Progenitor cell of endocrine pancreas (in vitro differentiated cells): ENCODE measurements around the gene C12orf60. TPM values are rescaled to one million over a fixed set of nuclear protein-coding genes. Genes with fewer than 3 reads are reported as not detected.

ENCODE experiments used
- DNase-seq: peaks from one replicate; pipeline ENCODE4 v3.0.0; 2021; ENCODE audit warnings: low spot score; ENCODE audit not compliant: unreplicated experiment
- H3K27ac Mint-ChIP-seq: 2 replicates; pipeline ENCODE4 v1.8.0; 2021; ENCODE audit warnings: mild to moderate bottlenecking, moderate library complexity, mixed read lengths
- H3K27me3 Mint-ChIP-seq: 2 replicates; pipeline ENCODE4 v1.8.0; 2021; ENCODE audit warnings: mixed read lengths
- H3K36me3 Mint-ChIP-seq: 2 replicates; pipeline ENCODE4 v1.8.0; 2022; ENCODE audit warnings: mixed read lengths; ENCODE audit not compliant: insufficient read depth
- H3K4me1 Mint-ChIP-seq: 2 replicates; pipeline ENCODE4 v1.8.0; 2021; ENCODE audit warnings: low read depth, mixed read lengths
- H3K4me3 Mint-ChIP-seq: 2 replicates; pipeline ENCODE4 v1.8.0; 2021; ENCODE audit warnings: low read depth, mild to moderate bottlenecking, moderate library complexity, mixed read lengths
- H3K9me3 Mint-ChIP-seq: 2 replicates; pipeline ENCODE4 v1.8.0; 2021; ENCODE audit warnings: low read depth, mixed read lengths
- CTCF ChIP-seq: fragments of 200-600 bp; sonication (generic); IDR thresholded peaks from one replicate; pipeline ENCODE4 v1.5.0; 2021; ENCODE audit warnings: antibody characterized with exemption, mild to moderate bottlenecking; ENCODE audit not compliant: unreplicated experiment
- total RNA-seq: library from RNA; stranded (reverse); gene quantifications from 2 replicates; pipeline ENCODE4 v1.2.1, GENCODE V29; 2021

Gene C12orf60
- total RNA-seq, 1 donor from 2014 or later = 2.7 TPM

GRCh38 chr12:14849661-14850060 is 46.2 kb downstream of the C12orf60 start:
- Mint-ChIP-seq H3K27me3 (no peaks in the 10 kb centered on the region), H3K27ac (no peak overlapping the region), H3K4me3 (no peak overlapping the region), H3K9me3 (no peaks in the 10 kb centered on the region), H3K36me3 (no peaks in the 10 kb centered on the region), H3K4me1 (peaks cover 14% of the 10 kb centered on the region)
- DNase-seq = no peak
- TF ChIP-seq CTCF = no peak

GRCh38 chr12:14850929-14851663 is 47.6 kb downstream of the C12orf60 start:
- no peaks in the 10 kb centered on the region for H3K27me3 Mint-ChIP-seq
- DNase-seq = no peak
- H3K27ac Mint-ChIP-seq = no peak overlapping the region
- no peak overlapping the region for H3K4me3 Mint-ChIP-seq
- H3K36me3 Mint-ChIP-seq = no peaks in the 10 kb centered on the region
- no peaks in the 10 kb centered on the region for H3K9me3 Mint-ChIP-seq
- peaks cover 16% of the 10 kb centered on the region for H3K4me1 Mint-ChIP-seq
- no peak for TF ChIP-seq CTCF

GRCh38 chr12:14852880-14853279 is 49.4 kb downstream of the C12orf60 start:
- Mint-ChIP-seq H3K27ac (no peak overlapping the region), H3K36me3 (no peaks in the 10 kb centered on the region), H3K4me3 (no peak overlapping the region), H3K27me3 (no peaks in the 10 kb centered on the region), H3K9me3 (peaks cover 11% of the 10 kb centered on the region), H3K4me1 (peaks cover 10% of the 10 kb centered on the region)
- no peak for TF ChIP-seq CTCF
- DNase-seq = no peak

- H3K27ac Mint-ChIP-seq = no peak overlapping the region
- H3K36me3 Mint-ChIP-seq = peaks cover 2% of the 10 kb centered on the region
- TF ChIP-seq CTCF = no peak
- peaks cover 16% of the 10 kb centered on the region for H3K9me3 Mint-ChIP-seq
- H3K4me1 Mint-ChIP-seq = peaks cover 10% of the 10 kb centered on the region
- DNase-seq = no peak
- no peak overlapping the region for H3K4me3 Mint-ChIP-seq
- H3K27me3 Mint-ChIP-seq = no peaks in the 10 kb centered on the region
Measured at GRCh38 chr12:14853961-14854360, 50.5 kb downstream of the C12orf60 start.

- peaks cover 3% of the 10 kb centered on the region for H3K36me3 Mint-ChIP-seq
- H3K4me1 Mint-ChIP-seq = peaks cover 10% of the 10 kb centered on the region
- H3K9me3 Mint-ChIP-seq = peaks cover 23% of the 10 kb centered on the region
- no peak for TF ChIP-seq CTCF
- no peaks in the 10 kb centered on the region for H3K27me3 Mint-ChIP-seq
- DNase-seq = no peak
- H3K4me3 Mint-ChIP-seq = no peak overlapping the region
- no peak overlapping the region for H3K27ac Mint-ChIP-seq
Measured at GRCh38 chr12:14854586-14855183, 51.2 kb downstream of the C12orf60 start.
